H1 (cell line): Measurements from ENCODE around the gene SLC25A6. TPM values are rescaled to one million over a fixed set of nuclear protein-coding genes. Genes with fewer than 3 reads are reported as not detected.

Experiments used
- CTCF ChIA-PET: fragments of 300-600 bp; sonication (Branson Sonifier 250); formaldehyde crosslinking; loops from one replicate; lab custom pipeline; 2021; ENCODE audit not compliant: partially characterized antibody; lab: Charles Lee
- POLR2A ChIA-PET: fragments of 300-600 bp; sonication (Branson Sonifier 250); formaldehyde crosslinking; loops from one replicate; lab custom pipeline; 2021; ENCODE audit warnings: inconsistent platforms; ENCODE audit not compliant: partially characterized antibody; lab: Charles Lee
- DNase-seq, 2 experiments: peaks; one replicate each; pipeline versions ENCODE4 v3.0.0 to v3.0.0-alpha.2; 2010 to 2022; ENCODE audit warnings: low spot score in 2 of 2, low read depth in 1 of 2, mixed read lengths in 1 of 2
- FAIRE-seq: peaks from 2 replicates; lab custom pipeline; 2011; peaks lifted over from hg19 to GRCh38; lab: Jason Lieb, UNC
- H2AFZ ChIP-seq: 2 replicates; pipeline ENCODE4 v1.8.1; 2012; ENCODE audit warnings: low read length, inconsistent platforms
- H2AK5ac ChIP-seq: 2 replicates; pipeline ENCODE4 v1.6.1; 2013; ENCODE audit warnings: low read depth, low read length
- H2BK120ac ChIP-seq: replicated peaks from 2 replicates; pipeline ENCODE3; 2013; ENCODE audit warnings: low read depth, low read length, inconsistent platforms
- H2BK12ac ChIP-seq: 2 replicates; pipeline ENCODE4 v1.6.1; 2013; ENCODE audit warnings: low read depth, low read length
- H2BK15ac ChIP-seq: 2 replicates; pipeline ENCODE4 v1.6.1; 2013; ENCODE audit warnings: low read length
- H2BK20ac ChIP-seq: 2 replicates; pipeline ENCODE4 v1.6.1; 2013; ENCODE audit warnings: low read length
- H2BK5ac ChIP-seq: 2 replicates; pipeline ENCODE4 v1.6.1; 2013; ENCODE audit warnings: low read depth, low read length
- H3K14ac ChIP-seq: 2 replicates; pipeline ENCODE4 v1.6.1; 2013; ENCODE audit warnings: inconsistent platforms; ENCODE audit not compliant: insufficient read length
- H3K18ac ChIP-seq: 2 replicates; pipeline ENCODE4 v1.6.1; 2013; ENCODE audit warnings: low read length; ENCODE audit errors: extremely low read depth
- H3K23ac ChIP-seq: 2 replicates; pipeline ENCODE4 v1.6.1; 2013; ENCODE audit warnings: inconsistent platforms; ENCODE audit not compliant: insufficient read length
- H3K23me2 ChIP-seq: 2 replicates; pipeline ENCODE4 v1.6.1; 2013; ENCODE audit warnings: low read depth, low read length
- H3K27ac ChIP-seq: 2 replicates; pipeline ENCODE4 v1.6.1; 2011; ENCODE audit warnings: low read depth, low read length, inconsistent platforms
- H3K27me3 ChIP-seq, 4 experiments: replicated peaks in 1 of 4; 1 replicate in 1 of 4; 2 replicates in 3 of 4; pipeline versions ENCODE4 v1.6.1 to v1.8.1; 2011 to 2013; ENCODE audit warnings: low read length in 3 of 4, mild to moderate bottlenecking in 3 of 4, inconsistent platforms in 2 of 4, mixed read lengths in 2 of 4, moderate library complexity in 1 of 4; ENCODE audit not compliant: control insufficient read depth in 3 of 4, insufficient read depth in 3 of 4; ENCODE audit errors: extremely low read depth in 1 of 4
- H3K36me3 ChIP-seq, 4 experiments: 2 replicates each; pipeline versions ENCODE4 v1.6.1 to v1.8.1; 2011 to 2013; ENCODE audit warnings: mild to moderate bottlenecking in 4 of 4, low read length in 3 of 4, moderate library complexity in 2 of 4, control low read depth in 1 of 4, inconsistent platforms in 1 of 4; ENCODE audit not compliant: insufficient read depth in 4 of 4, control insufficient read depth in 2 of 4
- H3K4ac ChIP-seq: replicated peaks from 2 replicates; pipeline ENCODE3; 2013; ENCODE audit warnings: low read length, low read depth, mixed read lengths, inconsistent platforms; ENCODE audit not compliant: insufficient read length
- H3K4me1 ChIP-seq, 4 experiments: replicated peaks in 1 of 4; 1 replicate in 1 of 4; 2 replicates in 3 of 4; pipeline versions ENCODE4 v1.6.1 to v1.8.1; 2011 to 2013; ENCODE audit warnings: low read length in 3 of 4, inconsistent platforms in 2 of 4, mixed read lengths in 1 of 4; ENCODE audit not compliant: insufficient read depth in 4 of 4, control insufficient read depth in 3 of 4
- H3K4me2 ChIP-seq, 2 experiments: 2 replicates each; pipeline versions ENCODE4 v1.6.1 to v1.8.1; 2011 to 2013; ENCODE audit warnings: low read depth in 2 of 2, low read length in 2 of 2, control low read depth in 1 of 2, inconsistent platforms in 1 of 2, mild to moderate bottlenecking in 1 of 2; ENCODE audit not compliant: insufficient read depth in 1 of 2
- H3K4me3 ChIP-seq, 4 experiments: fragments of 200-600, 300-600 bp in 1 of 4; sonication (generic), shearing (Covaris generic), sonication (Bioruptor Twin) in 1 of 4; 2 replicates each; pipeline versions ENCODE4 v1.5.1 to v1.8.1; 2011 to 2016; ENCODE audit warnings: low read length in 4 of 4, low read depth in 3 of 4, control low read depth in 2 of 4, inconsistent platforms in 2 of 4, mild to moderate bottlenecking in 2 of 4, mixed read lengths in 1 of 4, moderate library complexity in 1 of 4; ENCODE audit not compliant: insufficient read depth in 2 of 4; ENCODE audit errors: extremely low read depth in 1 of 4
- H3K56ac ChIP-seq: replicated peaks from 2 replicates; pipeline ENCODE3; 2013; ENCODE audit warnings: low read depth, mild to moderate bottlenecking, mixed read lengths, low read length, inconsistent platforms; ENCODE audit not compliant: insufficient read length
- H3K79me1 ChIP-seq: 2 replicates; pipeline ENCODE4 v1.6.1; 2013; ENCODE audit warnings: low read depth, low read length, control low read depth
- H3K79me2 ChIP-seq, 2 experiments: 2 replicates each; pipeline versions ENCODE4 v1.6.1 to v1.8.1; 2012 to 2013; ENCODE audit warnings: low read length in 2 of 2, mild to moderate bottlenecking in 2 of 2, inconsistent platforms in 1 of 2; ENCODE audit not compliant: insufficient read depth in 2 of 2, control insufficient read depth in 1 of 2
- H3K9ac ChIP-seq, 4 experiments: replicated peaks in 1 of 4; 1 replicate in 1 of 4; 2 replicates in 3 of 4; pipeline versions ENCODE4 v1.6.1 to v1.8.1; 2011 to 2013; ENCODE audit warnings: low read depth in 3 of 4, low read length in 3 of 4, control low read depth in 2 of 4, mild to moderate bottlenecking in 2 of 4, moderate library complexity in 2 of 4, inconsistent platforms in 1 of 4; ENCODE audit errors: extremely low read depth in 1 of 4
- H3K9me3 ChIP-seq, 2 experiments: 2 replicates each; pipeline versions ENCODE4 v1.6.1 to v1.8.1; 2012 to 2013; ENCODE audit warnings: mild to moderate bottlenecking in 2 of 2, moderate library complexity in 2 of 2, control low read depth in 1 of 2, inconsistent platforms in 1 of 2, low read depth in 1 of 2, low read length in 1 of 2, mixed read lengths in 1 of 2; ENCODE audit not compliant: insufficient read depth in 2 of 2
- H4K20me1 ChIP-seq, 2 experiments: replicated peaks in 1 of 2; 2 replicates each; pipeline versions ENCODE3 to v1.8.1; 2011 to 2013; ENCODE audit warnings: inconsistent platforms in 2 of 2, low read length in 2 of 2, mild to moderate bottlenecking in 1 of 2; ENCODE audit not compliant: insufficient read depth in 2 of 2, control insufficient read depth in 1 of 2
- H4K5ac ChIP-seq: 2 replicates; pipeline ENCODE4 v1.6.1; 2013; ENCODE audit warnings: low read length, low read depth, mixed read lengths, inconsistent platforms; ENCODE audit not compliant: insufficient read length
- H4K8ac ChIP-seq: 2 replicates; pipeline ENCODE4 v1.8.0; 2013; ENCODE audit warnings: mild to moderate bottlenecking, moderate library complexity, low read length, inconsistent platforms; ENCODE audit not compliant: insufficient read depth; ENCODE audit errors: extremely low read depth
- H4K91ac ChIP-seq: replicated peaks from 2 replicates; pipeline ENCODE3; 2013; ENCODE audit warnings: low read length, mixed read lengths, inconsistent platforms; ENCODE audit not compliant: insufficient read length
- HDAC2 ChIP-seq, 2 experiments: fragments of 300-600 bp in 1 of 2; sonication (generic) in 1 of 2; IDR thresholded peaks; 2 replicates each; pipeline ENCODE4 v1.6.1; 2011 to 2012; ENCODE audit warnings: low read depth in 2 of 2, low read length in 2 of 2, mild to moderate bottlenecking in 2 of 2, moderate library complexity in 2 of 2, borderline replicate concordance in 1 of 2, inconsistent platforms in 1 of 2
- KDM1A ChIP-seq: fragments of 200-600, 300-600 bp; sonication (generic); IDR thresholded peaks from 2 replicates; pipeline ENCODE4 v1.7.1; 2016; ENCODE audit warnings: mild to moderate bottlenecking, low read length, borderline replicate concordance
- NRF1 ChIP-seq: IDR thresholded peaks from 2 replicates; pipeline ENCODE4 v1.6.1; 2011; ENCODE audit warnings: mild to moderate bottlenecking, low read depth, low read length, improper control_type of control experiment
- RNF2 ChIP-seq: fragments of 200-900, 300-1000 bp; sonication (generic); IDR thresholded peaks from 2 replicates; pipeline ENCODE4 v1.7.1; 2016; ENCODE audit warnings: borderline replicate concordance, low read depth, mild to moderate bottlenecking, antibody characterized with exemption, low read length; ENCODE audit not compliant: poor library complexity, severe bottlenecking; ENCODE audit errors: missing control alignments
- SIN3A ChIP-seq, 2 experiments: IDR thresholded peaks in 1 of 2; conservative IDR thresholded peaks in 1 of 2; 2 replicates each; pipeline ENCODE4 v1.6.1; 2011 to 2012; ENCODE audit warnings: low read length in 2 of 2, improper control_type of control experiment in 1 of 2, low read depth in 1 of 2, mild to moderate bottlenecking in 1 of 2
- WGBS, 2 experiments: shearing (Covaris generic) in 1 of 2; methylation state at CpG; one replicate each; pipeline versions ENCODE4 v1.1.6 to v1.1.7; 2013 to 2015; ENCODE audit warnings: low lambda C conversion rate in 2 of 2, mixed read lengths in 2 of 2, inconsistent platforms in 1 of 2, low coverage in 1 of 2, missing lambda C conversion rate in 1 of 2; ENCODE audit not compliant: insufficient replicate concordance in 2 of 2, insufficient coverage in 1 of 2, insufficient read length in 1 of 2; ENCODE audit errors: extremely low coverage in 1 of 2, missing lambda C conversion rate in 1 of 2; 5-methylcytosine and 5-hydroxymethylcytosine counted together
- polyA plus RNA-seq, 7 experiments: library from polyadenylated mRNA; depleted of rRNA in 3 of 7; stranded (reverse) in 5 of 7; unstranded in 2 of 7; fragments of >200 nt in 5 of 7; fragments of 200-250 nt in 2 of 7; gene quantifications; 1 replicate in 5 of 7; 2 replicates in 1 of 7; 4 replicates in 1 of 7; pipeline versions ENCODE4 v1.2.1 to v1.2.3, GENCODE V29; 2011 to 2013; ENCODE audit warnings: missing spikeins in 2 of 7, mixed read lengths in 2 of 7
- total RNA-seq: library from RNA; stranded (reverse); fragmentation: NEBNext Ultra II Directional; extraction: Animal tissue kit (Norgen Biotek cat#: 25700); gene quantifications from 2 replicates; pipeline ENCODE4 v1.2.1, GENCODE V29; 2021

The SLC25A6 gene
- total and polyA plus RNA-seq, 2 of the 8 experiments (the other 6 are each of a cell fraction or from before 2014, with no cell fraction given) = 487 to 1,220 TPM

DNA sequence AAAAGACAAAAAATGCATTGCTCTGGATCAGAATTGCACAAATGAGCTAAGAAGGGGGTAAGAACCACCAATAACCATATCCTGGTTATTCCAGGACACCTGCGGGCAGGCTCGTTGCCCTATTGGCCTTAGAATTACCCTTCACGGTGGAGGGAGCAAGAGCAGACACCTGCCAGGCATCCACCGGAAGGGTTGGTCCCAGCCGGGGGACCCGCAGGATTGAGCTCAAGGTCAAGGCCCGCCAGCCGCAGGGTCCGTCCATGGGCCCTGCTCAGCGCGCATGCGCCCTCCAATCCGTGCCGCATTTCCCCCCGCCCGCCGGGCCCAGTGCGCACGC, 575 bp downstream of the SLC25A6 start:
- H3K79me2 ChIP-seq = peaks cover 23 to 79% of the 10 kb centered on the region in 2 experiments
- CTCF ChIA-PET = no interaction called here

More for the DNA sequence above, 575 bp downstream of the SLC25A6 start:
- H3K4me3 ChIP-seq = peak overlapping the region; percentile 94 to 100 (median 98)
- peak overlapping the region; percentile 86 to 88 for H3K4me2 ChIP-seq
- DNase-seq = peak; percentile 73 to 96
- peaks cover 27 to 56% of the 10 kb centered on the region in 2 experiments for H4K20me1 ChIP-seq
- peaks cover 0 to 5% (median 2%) of the 10 kb centered on the region in 4 experiments; a peak in 4 of 7 replicates for H3K4me1 ChIP-seq
- no peak overlapping the region for H2AK5ac ChIP-seq
- H3K9ac ChIP-seq = peak overlapping the region; percentile 77 to 99 (median 99)
- POLR2A ChIA-PET = no interaction called here
- H4K91ac ChIP-seq = peak overlapping the region; percentile 12
- TF ChIP-seq HDAC2 (IDR thresholded peaks at IDR 0.05; ENCODE audit: borderline replicate concordance in 1 of 2, low read depth in 2 of 2, low read length in 2 of 2) (0 out of 4 replicates have a peak, but pooled peaks of 1 of the 2 experiments have one; percentile 6), KDM1A (no peak), NRF1 (peak; percentile 65), SIN3A (conservative IDR thresholded peaks at IDR 0.05 in 1 of 2, IDR thresholded peaks at IDR 0.05 in 1 of 2; ENCODE audit: low read depth in 1 of 2, low read length in 2 of 2) (no peak), RNF2 (no peak)
- TF ChIP-seq, all 59 proteins: peak for 2
- Histone ChIP-seq H2AFZ (no peak overlapping the region), H2BK5ac (0 out of 2 replicates have a peak overlapping the region, but pooled peaks have one; percentile 48), H2BK15ac (no peak overlapping the region), H4K8ac (peak overlapping the region; percentile 99; the same call in 1 of the 2 replicates), H2BK20ac (no peak overlapping the region), H3K18ac (peak overlapping the region; percentile 92; the same call in 1 of the 2 replicates), H3K23ac (no peak overlapping the region), H3K27me3 (no peaks in the 10 kb centered on the region), H3K4ac (peak overlapping the region; percentile 96), H3K23me2 (peaks cover 15% of the 10 kb centered on the region; the same call in 1 of the 2 replicates), H3K9me3 (no peaks in the 10 kb centered on the region), H2BK120ac (peak overlapping the region; percentile 84), H3K36me3 (peaks cover 41 to 50% (median 46%) of the 10 kb centered on the region in 4 experiments), H2BK12ac (no peak overlapping the region), H3K79me1 (peaks cover 12% of the 10 kb centered on the region), H3K27ac (peak overlapping the region; percentile 99), H3K14ac (no peak overlapping the region), H4K5ac (peak overlapping the region; percentile 92), H3K56ac (peak overlapping the region; percentile 95)
- 3% methylated on average over 19 of the region's 19 CpGs; no CpG with 5 or more reads in 1 of the 2 experiments for WGBS, 2 experiments
- no peak for FAIRE-seq
